ENCODE results near the gene ARHGAP44. TPM values are rescaled to one million over a fixed set of nuclear protein-coding genes. Genes with fewer than 3 reads are reported as not detected.

Gene ARHGAP44
- total RNA-seq, 1 donor from 2014 or later = 8.7 TPM

DNA sequence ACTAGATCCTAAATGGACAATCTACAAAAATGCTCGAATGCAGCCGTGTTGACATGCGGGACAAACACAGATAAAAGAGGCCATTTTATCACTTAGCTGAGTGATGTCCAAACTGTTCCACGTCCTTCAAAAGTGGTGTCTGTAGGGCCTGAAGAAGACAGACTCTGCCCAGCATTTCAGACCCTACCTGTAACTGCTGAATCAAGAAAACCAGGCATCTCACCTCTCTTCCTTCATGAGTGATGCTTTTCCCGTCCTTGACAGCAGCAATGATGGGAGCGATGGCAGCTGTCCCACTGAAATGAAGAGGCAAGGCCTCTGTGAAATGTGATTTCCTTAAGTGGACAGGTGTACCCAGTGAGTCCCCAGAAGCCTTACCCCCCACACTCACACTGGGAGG lies 216.2 kb downstream of the ARHGAP44 start:
- no peak for DNase-seq (ENCODE audit: low spot score)
- TF ChIP-seq EZH2 (IDR thresholded peaks at IDR 0.05) = no peak

DNA sequence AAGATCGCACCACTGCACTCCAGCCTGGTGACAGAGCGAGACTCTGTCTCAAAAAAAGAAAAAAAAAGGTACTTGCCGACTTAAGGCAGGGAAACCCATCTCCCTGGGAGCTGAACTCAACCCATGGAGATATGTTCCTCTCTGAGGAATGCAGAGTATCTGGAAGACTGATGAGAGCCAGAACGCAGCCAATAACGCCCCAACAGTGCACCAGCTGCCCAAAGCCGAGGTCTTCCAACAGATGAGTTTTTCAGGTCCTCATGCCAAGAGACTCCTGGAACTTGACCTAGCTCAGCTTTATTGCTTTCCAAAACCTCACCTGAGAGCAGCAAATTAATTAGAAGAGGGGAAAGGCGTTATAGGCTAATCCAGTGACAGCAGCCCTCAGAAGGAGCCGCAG lies 219.2 kb downstream of the ARHGAP44 start:
- TF ChIP-seq EZH2phosphoT487 (IDR thresholded peaks at IDR 0.05) (no peak), EZH2 (IDR thresholded peaks at IDR 0.05) (no peak)
- TF ChIP-seq, protein P1, sequence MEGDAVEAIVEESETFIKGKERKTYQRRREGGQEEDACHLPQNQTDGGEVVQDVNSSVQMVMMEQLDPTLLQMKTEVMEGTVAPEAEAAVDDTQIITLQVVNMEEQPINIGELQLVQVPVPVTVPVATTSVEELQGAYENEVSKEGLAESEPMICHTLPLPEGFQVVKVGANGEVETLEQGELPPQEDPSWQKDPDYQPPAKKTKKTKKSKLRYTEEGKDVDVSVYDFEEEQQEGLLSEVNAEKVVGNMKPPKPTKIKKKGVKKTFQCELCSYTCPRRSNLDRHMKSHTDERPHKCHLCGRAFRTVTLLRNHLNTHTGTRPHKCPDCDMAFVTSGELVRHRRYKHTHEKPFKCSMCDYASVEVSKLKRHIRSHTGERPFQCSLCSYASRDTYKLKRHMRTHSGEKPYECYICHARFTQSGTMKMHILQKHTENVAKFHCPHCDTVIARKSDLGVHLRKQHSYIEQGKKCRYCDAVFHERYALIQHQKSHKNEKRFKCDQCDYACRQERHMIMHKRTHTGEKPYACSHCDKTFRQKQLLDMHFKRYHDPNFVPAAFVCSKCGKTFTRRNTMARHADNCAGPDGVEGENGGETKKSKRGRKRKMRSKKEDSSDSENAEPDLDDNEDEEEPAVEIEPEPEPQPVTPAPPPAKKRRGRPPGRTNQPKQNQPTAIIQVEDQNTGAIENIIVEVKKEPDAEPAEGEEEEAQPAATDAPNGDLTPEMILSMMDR (IDR thresholded peaks at IDR 0.05) = no peak
- H3K4me3 Mint-ChIP-seq = no peak overlapping the region
- Histone ChIP-seq H2AFZ (replicated peaks) (no peak overlapping the region), H3K27me3 (no peaks in the 10 kb centered on the region), H3K9me3 (ENCODE audit: low read depth) (no peaks in the 10 kb centered on the region), H3K4me3 (no peak overlapping the region), H3K36me3 (peaks cover 10% of the 10 kb centered on the region), H3K27ac (no peak overlapping the region), H3K4me2 (no peak overlapping the region), H3K4me1 (no peaks in the 10 kb centered on the region), H4K20me1 (ENCODE audit: low read depth) (no peaks in the 10 kb centered on the region), H3F3A (ENCODE audit: low read depth) (peaks cover 4% of the 10 kb centered on the region), H3K79me2 (ENCODE audit: low read depth) (no peaks in the 10 kb centered on the region), H3K9ac (no peak overlapping the region)
- no peaks in the 10 kb centered on the region for H3K9me3 Mint-ChIP-seq
- DNase-seq (ENCODE audit: low spot score) = no peak
- H3K27ac Mint-ChIP-seq = no peak overlapping the region
- H3K27me3 Mint-ChIP-seq (ENCODE audit: insufficient read depth, low read depth) = peaks cover 5% of the 10 kb centered on the region
- peaks cover 13% of the 10 kb centered on the region for H3K36me3 Mint-ChIP-seq
- no peaks in the 10 kb centered on the region for H3K4me1 Mint-ChIP-seq

More for the DNA sequence above, 216.2 kb downstream of the ARHGAP44 start:
- Histone ChIP-seq H3F3A (ENCODE audit: low read depth) (peaks cover 4% of the 10 kb centered on the region), H3K27me3 (no peaks in the 10 kb centered on the region), H3K4me3 (no peak overlapping the region), H3K4me1 (no peaks in the 10 kb centered on the region), H3K36me3 (peaks cover 13% of the 10 kb centered on the region), H3K9ac (no peak overlapping the region), H3K9me3 (ENCODE audit: low read depth) (no peaks in the 10 kb centered on the region), H3K4me2 (no peak overlapping the region), H3K27ac (no peak overlapping the region), H4K20me1 (ENCODE audit: low read depth) (no peaks in the 10 kb centered on the region), H2AFZ (replicated peaks) (no peak overlapping the region), H3K79me2 (ENCODE audit: low read depth) (no peaks in the 10 kb centered on the region)
- Mint-ChIP-seq H3K27ac (no peak overlapping the region), H3K36me3 (peaks cover 5% of the 10 kb centered on the region), H3K4me1 (no peaks in the 10 kb centered on the region), H3K4me3 (no peak overlapping the region), H3K27me3 (ENCODE audit: insufficient read depth, low read depth) (peaks cover 4% of the 10 kb centered on the region), H3K9me3 (no peaks in the 10 kb centered on the region)

DNA sequence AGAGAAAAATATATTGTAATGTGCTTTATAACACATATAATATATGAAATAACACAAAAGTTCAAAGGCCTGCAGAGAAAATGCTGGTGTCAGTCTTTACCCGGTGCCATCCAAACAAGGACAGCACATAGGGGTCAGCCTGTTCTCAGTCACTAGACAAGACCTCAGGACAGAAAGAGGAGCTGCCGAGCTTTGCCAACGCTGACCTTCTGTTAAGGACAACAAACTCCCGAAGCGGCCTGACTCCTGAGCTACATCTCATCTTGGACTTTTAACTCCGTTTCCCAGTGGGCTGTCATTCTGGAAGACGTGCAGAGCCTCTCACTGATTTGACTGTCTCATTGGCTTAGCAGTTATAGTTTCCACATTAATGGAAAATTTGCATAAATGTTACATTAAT lies 221.7 kb downstream of the ARHGAP44 start:
- Histone ChIP-seq H2AFZ (replicated peaks) (no peak overlapping the region), H3K36me3 (peaks cover 16% of the 10 kb centered on the region), H3K4me3 (no peak overlapping the region), H3K4me1 (no peaks in the 10 kb centered on the region), H3K4me2 (no peak overlapping the region), H3K27ac (no peak overlapping the region), H4K20me1 (ENCODE audit: low read depth) (no peaks in the 10 kb centered on the region), H3K79me2 (ENCODE audit: low read depth) (peaks cover 2% of the 10 kb centered on the region), H3K9me3 (ENCODE audit: low read depth) (no peaks in the 10 kb centered on the region), H3K27me3 (no peaks in the 10 kb centered on the region), H3K9ac (no peak overlapping the region), H3F3A (ENCODE audit: low read depth) (no peaks in the 10 kb centered on the region)
- Mint-ChIP-seq H3K4me1 (no peaks in the 10 kb centered on the region), H3K27me3 (ENCODE audit: insufficient read depth, low read depth) (peaks cover 3% of the 10 kb centered on the region), H3K9me3 (no peaks in the 10 kb centered on the region), H3K36me3 (peaks cover 23% of the 10 kb centered on the region), H3K27ac (no peak overlapping the region), H3K4me3 (no peak overlapping the region)
- no peak for DNase-seq (ENCODE audit: low spot score)
- TF ChIP-seq EZH2phosphoT487 (IDR thresholded peaks at IDR 0.05) (no peak), EZH2 (IDR thresholded peaks at IDR 0.05) (no peak)
- TF ChIP-seq, protein P1 (IDR thresholded peaks at IDR 0.05) = no peak

DNA sequence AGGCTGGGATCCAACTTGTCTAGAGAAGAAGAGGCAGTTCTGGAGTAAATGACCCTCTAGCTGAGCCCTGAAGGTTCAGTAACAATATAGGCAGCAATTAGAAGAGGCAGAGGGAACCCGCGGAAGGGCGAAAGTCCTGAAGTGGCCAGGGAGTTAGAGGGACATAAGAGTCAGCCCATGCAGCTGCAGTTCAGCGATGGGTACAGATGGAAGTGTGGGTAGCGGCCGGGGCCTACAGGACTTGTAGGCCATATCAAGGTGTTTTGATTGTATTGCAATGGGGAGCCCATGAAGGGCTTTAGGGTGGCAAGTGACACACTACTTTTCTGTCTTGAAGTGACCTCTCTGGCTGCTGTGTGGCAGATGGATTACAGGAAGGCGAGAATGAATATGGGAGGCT lies 225.5 kb downstream of the ARHGAP44 start:
- Histone ChIP-seq H3K9ac (no peak overlapping the region), H3K27me3 (no peaks in the 10 kb centered on the region), H3K4me1 (peaks cover 5% of the 10 kb centered on the region), H3K4me3 (no peak overlapping the region), H3F3A (ENCODE audit: low read depth) (peaks cover 7% of the 10 kb centered on the region), H2AFZ (replicated peaks) (no peak overlapping the region), H3K4me2 (no peak overlapping the region), H3K27ac (no peak overlapping the region), H4K20me1 (ENCODE audit: low read depth) (peaks cover 8% of the 10 kb centered on the region), H3K36me3 (peaks cover 6% of the 10 kb centered on the region), H3K9me3 (ENCODE audit: low read depth) (no peaks in the 10 kb centered on the region), H3K79me2 (ENCODE audit: low read depth) (peaks cover 17% of the 10 kb centered on the region)
- H3K27me3 Mint-ChIP-seq (ENCODE audit: insufficient read depth, low read depth) = peaks cover 3% of the 10 kb centered on the region
- H3K4me1 Mint-ChIP-seq = peaks cover 7% of the 10 kb centered on the region
- peaks cover 23% of the 10 kb centered on the region for H3K36me3 Mint-ChIP-seq
- no peak overlapping the region for H3K4me3 Mint-ChIP-seq
- no peak for DNase-seq (ENCODE audit: low spot score)
- H3K27ac Mint-ChIP-seq = no peak overlapping the region
- TF ChIP-seq, protein P1 (IDR thresholded peaks at IDR 0.05) = no peak
- TF ChIP-seq EZH2 (IDR thresholded peaks at IDR 0.05) (no peak), EZH2phosphoT487 (IDR thresholded peaks at IDR 0.05) (no peak)
- no peaks in the 10 kb centered on the region for H3K9me3 Mint-ChIP-seq
